ENCODE measurements around the gene PCYT2. TPM values are rescaled to one million over a fixed set of nuclear protein-coding genes. Genes with fewer than 3 reads are reported as not detected.

Gene PCYT2
- total and polyA plus RNA-seq, 9 of the 15 experiments (the other 6 are each of a cell fraction or from before 2014, with no cell fraction given) = 0.92 to 134 (median 82.5) TPM

- no peak for TF ChIP-seq ZNF609 (CRISPR knock-in tag; IDR thresholded peaks at IDR 0.05; ENCODE audit: borderline replicate concordance)
- TF ChIP-seq, protein P1, sequence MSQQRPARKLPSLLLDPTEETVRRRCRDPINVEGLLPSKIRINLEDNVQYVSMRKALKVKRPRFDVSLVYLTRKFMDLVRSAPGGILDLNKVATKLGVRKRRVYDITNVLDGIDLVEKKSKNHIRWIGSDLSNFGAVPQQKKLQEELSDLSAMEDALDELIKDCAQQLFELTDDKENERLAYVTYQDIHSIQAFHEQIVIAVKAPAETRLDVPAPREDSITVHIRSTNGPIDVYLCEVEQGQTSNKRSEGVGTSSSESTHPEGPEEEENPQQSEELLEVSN (IDR thresholded peaks at IDR 0.05; ENCODE audit: borderline replicate concordance in 1 of 2, extremely low read depth in 1 of 2, insufficient read depth in 1 of 2, insufficient read length in 1 of 2, low read depth in 1 of 2, low read length in 1 of 2, poor library complexity in 1 of 2, severe bottlenecking in 1 of 2) = peak; percentile 15 to 45
- no peak for TF ChIP-seq NFIX (CRISPR knock-in tag; IDR thresholded peaks at IDR 0.05; ENCODE audit: low read depth)
- peak; percentile 60 for TF ChIP-seq CBFA2T2 (conservative IDR thresholded peaks at IDR 0.05)
- 0 out of 2 replicates have a peak, but pooled peaks have one; percentile 15 for TF ChIP-seq ZNF583 (CRISPR knock-in tag; IDR thresholded peaks at IDR 0.05)
- no peak for TF ChIP-seq ASH1L (IDR thresholded peaks at IDR 0.05; ENCODE audit: borderline replicate concordance, low read depth, partially characterized antibody)
- TF ChIP-seq, protein P2, sequence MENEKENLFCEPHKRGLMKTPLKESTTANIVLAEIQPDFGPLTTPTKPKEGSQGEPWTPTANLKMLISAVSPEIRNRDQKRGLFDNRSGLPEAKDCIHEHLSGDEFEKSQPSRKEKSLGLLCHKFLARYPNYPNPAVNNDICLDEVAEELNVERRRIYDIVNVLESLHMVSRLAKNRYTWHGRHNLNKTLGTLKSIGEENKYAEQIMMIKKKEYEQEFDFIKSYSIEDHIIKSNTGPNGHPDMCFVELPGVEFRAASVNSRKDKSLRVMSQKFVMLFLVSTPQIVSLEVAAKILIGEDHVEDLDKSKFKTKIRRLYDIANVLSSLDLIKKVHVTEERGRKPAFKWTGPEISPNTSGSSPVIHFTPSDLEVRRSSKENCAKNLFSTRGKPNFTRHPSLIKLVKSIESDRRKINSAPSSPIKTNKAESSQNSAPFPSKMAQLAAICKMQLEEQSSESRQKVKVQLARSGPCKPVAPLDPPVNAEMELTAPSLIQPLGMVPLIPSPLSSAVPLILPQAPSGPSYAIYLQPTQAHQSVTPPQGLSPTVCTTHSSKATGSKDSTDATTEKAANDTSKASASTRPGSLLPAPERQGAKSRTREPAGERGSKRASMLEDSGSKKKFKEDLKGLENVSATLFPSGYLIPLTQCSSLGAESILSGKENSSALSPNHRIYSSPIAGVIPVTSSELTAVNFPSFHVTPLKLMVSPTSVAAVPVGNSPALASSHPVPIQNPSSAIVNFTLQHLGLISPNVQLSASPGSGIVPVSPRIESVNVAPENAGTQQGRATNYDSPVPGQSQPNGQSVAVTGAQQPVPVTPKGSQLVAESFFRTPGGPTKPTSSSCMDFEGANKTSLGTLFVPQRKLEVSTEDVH (IDR thresholded peaks at IDR 0.05; ENCODE audit: low read depth, partially characterized antibody) = peak; percentile 44
- peak in 1 of 2 experiments; percentile 73; a peak in 1 of 4 replicates for TF ChIP-seq FOXA3 (CRISPR knock-in tag; conservative IDR thresholded peaks at IDR 0.05 in 1 of 2, IDR thresholded peaks at IDR 0.05 in 1 of 2)
- TF ChIP-seq ZNF395 (CRISPR knock-in tag; IDR thresholded peaks at IDR 0.05) = peak; percentile 59; the same call in 1 of the 2 replicates
Measured at GRCh38 chr17:81867991-81868673, 43.1 kb downstream of the PCYT2 start (continued).
